ENCODE measurements around the gene CPVL.

- TF ChIP-seq CTCF (IDR thresholded peaks at IDR 0.05) (no peak), ZFX (IDR thresholded peaks at IDR 0.05; ENCODE audit: borderline replicate concordance) (no peak)
Observed at GRCh38 chr7:29077176-29077575, 69.2 kb downstream of the CPVL start.
